ENCODE results near the gene RIMS4. TPM values are rescaled to one million over a fixed set of nuclear protein-coding genes. Genes with fewer than 3 reads are reported as not detected.

Gene RIMS4
- total and polyA plus RNA-seq, 2 of the 13 experiments (the other 11 are each of a cell fraction or from before 2014, with no cell fraction given): 0.01 to 0.07 TPM

- no peaks in the 10 kb centered on the region for H4K20me1 ChIP-seq (ENCODE audit: insufficient read depth, low read length)
- peaks cover 1 to 18% of the 10 kb centered on the region in 2 experiments; a peak in 3 of 5 replicates for H3K27me3 ChIP-seq (ENCODE audit: control insufficient read depth in 1 of 2, insufficient read depth in 2 of 2, low read length in 2 of 2)
- H3K4me2 ChIP-seq (ENCODE audit: low read depth, low read length): no peak overlapping the region
- no TSS peak for BruUV-seq (replicated peaks)
- H2AFZ ChIP-seq (ENCODE audit: low read length): no peak overlapping the region
- no peak for DNase-seq (ENCODE audit: low spot score)
- no peak overlapping the region for H3K27ac ChIP-seq (ENCODE audit: extremely low read length, insufficient read depth, low read length)
- no peak for ATAC-seq
- ChIA-PET POLR2A (interaction anchor here (1.4 kb wide), 1 partner anchor 26 kb away, joined by 3 read pairs; the partner anchor contains the start of gene YWHAB), CTCF (ENCODE audit: low intra/inter-chr PET ratio, low total read pairs) (no interaction called here)
- FAIRE-seq: no peak
- in situ Hi-C loops (cut with HindIII; ENCODE audit: extremely low pct_ligation_motif_present, low pct_unique_long_range_greater_than_20kb): no loop called here
- H3K36me3 ChIP-seq (replicated peaks in 1 of 2; ENCODE audit: control insufficient read depth in 1 of 2, insufficient read depth in 2 of 2, low read length in 2 of 2): no peaks in the 10 kb centered on the region
- no peaks in the 10 kb centered on the region for H3K9me3 ChIP-seq (ENCODE audit: low read length)
- no peak overlapping the region for H3K4me3 ChIP-seq (replicated peaks in 1 of 3; ENCODE audit: insufficient read depth in 1 of 3, low read depth in 2 of 3, low read length in 3 of 3)
- TF ChIP-seq SRSF4 (IDR thresholded peaks at IDR 0.05; ENCODE audit: low read depth, low read length, poor library complexity, severe bottlenecking) (no peak), SKIL (CRISPR knock-in tag; IDR thresholded peaks at IDR 0.05; ENCODE audit: borderline replicate concordance) (no peak), GABPA (IDR thresholded peaks at IDR 0.05; ENCODE audit: low read depth, low read length) (no peak), GABPA (CRISPR knock-in tag; IDR thresholded peaks at IDR 0.05; ENCODE audit: low read depth) (peak; percentile 41; the same call in 1 of the 2 replicates), RBAK (CRISPR knock-in tag; IDR thresholded peaks at IDR 0.05) (peak; percentile 89), ISX (CRISPR knock-in tag; conservative IDR thresholded peaks at IDR 0.05) (no peak), NFYC (CRISPR knock-in tag; IDR thresholded peaks at IDR 0.05) (peak; percentile 23; the same call in 1 of the 2 replicates), NFYB (CRISPR knock-in tag; IDR thresholded peaks at IDR 0.05) (peak; percentile 68), ZNF225 (CRISPR knock-in tag; IDR thresholded peaks at IDR 0.05) (no peak), MIER3 (CRISPR knock-in tag; IDR thresholded peaks at IDR 0.05; ENCODE audit: borderline replicate concordance) (no peak), ZNF629 (CRISPR knock-in tag; conservative IDR thresholded peaks at IDR 0.05) (no peak), FOXK1 (CRISPR knock-in tag; IDR thresholded peaks at IDR 0.05; ENCODE audit: borderline replicate concordance, low read depth) (no peak), ZNF143 (CRISPR knock-in tag; IDR thresholded peaks at IDR 0.05) (no peak), FIP1L1 (IDR thresholded peaks at IDR 0.05; ENCODE audit: borderline replicate concordance, insufficient read depth, low read depth, low read length) (no peak), TFDP2 (CRISPR knock-in tag; IDR thresholded peaks at IDR 0.05) (no peak), ZNF652 (CRISPR knock-in tag; IDR thresholded peaks at IDR 0.05; ENCODE audit: borderline replicate concordance, low read depth) (no peak), NFE2L2 (IDR thresholded peaks at IDR 0.05; ENCODE audit: low read length) (no peak), ZFX (CRISPR knock-in tag; IDR thresholded peaks at IDR 0.05; ENCODE audit: low read depth) (no peak), BORCS8-MEF2B (CRISPR knock-in tag; IDR thresholded peaks at IDR 0.05) (no peak), KDM6A (CRISPR knock-in tag; IDR thresholded peaks at IDR 0.05; ENCODE audit: low read depth) (no peak), HMG20A (CRISPR knock-in tag; IDR thresholded peaks at IDR 0.05; ENCODE audit: borderline replicate concordance) (no peak), RAD51 (IDR thresholded peaks at IDR 0.05; ENCODE audit: borderline replicate concordance) (no peak), NONO (IDR thresholded peaks at IDR 0.05) (no peak), NONO (CRISPR knock-in tag; conservative IDR thresholded peaks at IDR 0.05) (no peak), ZNF562 (CRISPR knock-in tag; IDR thresholded peaks at IDR 0.05; ENCODE audit: borderline replicate concordance) (no peak)
- no peaks in the 10 kb centered on the region for H3K79me2 ChIP-seq (ENCODE audit: insufficient read depth, low read length)
- intact Hi-C loops (cut with micrococcal nuclease; ENCODE audit: unreplicated experiment): no loop called here
- peaks cover 15% of the 10 kb centered on the region for H3K4me1 ChIP-seq (ENCODE audit: insufficient read depth, low read length)
- H3K9ac ChIP-seq (ENCODE audit: insufficient read depth, low read depth, low read length): no peak overlapping the region
Measured at GRCh38 chr20:44858606-44859360, 48.4 kb upstream of the RIMS4 start.
